ENCODE measurements around the gene CNTD1.

CNTD1 gene

DNA sequence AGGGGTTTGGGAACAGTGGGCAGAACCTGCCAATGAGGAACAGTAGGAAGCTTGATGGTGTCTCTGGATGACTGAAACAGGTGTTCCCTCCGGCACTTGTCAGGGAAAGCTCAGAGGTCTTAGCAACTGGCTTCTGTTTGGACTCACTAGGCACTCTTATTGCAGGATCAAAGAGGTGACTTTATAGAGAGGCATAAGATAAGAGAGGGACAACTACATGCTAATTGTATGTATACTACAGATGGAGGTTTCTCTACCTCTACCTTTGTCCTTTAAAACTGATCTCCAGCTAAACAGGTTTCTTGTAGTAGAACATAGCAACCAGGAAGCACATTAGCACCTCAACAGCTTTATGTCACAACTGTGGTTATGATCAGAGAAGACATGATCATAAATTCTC is 7.6 kb downstream of the CNTD1 start:
- DNase-seq: no peak
- no peak for TF ChIP-seq GATA1 (IDR thresholded peaks at IDR 0.05; ENCODE audit: low read depth, low read length)
- no peak for TF ChIP-seq POLR2A (IDR thresholded peaks at IDR 0.05; ENCODE audit: low read length)

- no peak for DNase-seq
- TF ChIP-seq POLR2A (IDR thresholded peaks at IDR 0.05; ENCODE audit: low read length) (no peak), GATA1 (IDR thresholded peaks at IDR 0.05; ENCODE audit: low read depth, low read length) (no peak)
Observed at GRCh38 chr17:42809250-42809649, 10.6 kb downstream of the CNTD1 start.

- DNase-seq: no peak
- TF ChIP-seq POLR2A (IDR thresholded peaks at IDR 0.05; ENCODE audit: low read length) (no peak), GATA1 (IDR thresholded peaks at IDR 0.05; ENCODE audit: low read depth, low read length) (no peak)
Observed at GRCh38 chr17:42814633-42815399, 16.2 kb downstream of the CNTD1 start.

DNA sequence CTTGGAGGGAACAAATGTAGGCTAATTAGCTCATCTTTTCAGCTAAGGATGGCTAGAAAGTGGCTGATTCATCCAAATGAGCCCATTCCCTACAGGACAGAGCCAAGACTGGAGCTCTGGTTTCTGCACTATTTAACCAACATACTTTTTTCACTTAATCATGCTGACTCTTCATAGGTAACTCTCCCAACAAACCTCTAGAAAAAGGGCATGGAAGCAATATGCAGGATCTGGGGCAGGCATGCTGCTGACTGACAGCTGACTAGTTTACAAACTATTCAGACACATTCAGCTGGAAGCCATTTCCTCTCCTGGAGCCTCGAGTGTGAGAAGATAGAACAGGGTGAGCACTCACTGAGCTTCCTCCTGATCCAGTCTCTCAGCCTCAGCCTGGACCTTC is 19.2 kb downstream of the CNTD1 start:
- DNase-seq: no peak
- TF ChIP-seq POLR2A (IDR thresholded peaks at IDR 0.05; ENCODE audit: low read length) (no peak), GATA1 (IDR thresholded peaks at IDR 0.05; ENCODE audit: low read depth, low read length) (no peak)

DNA sequence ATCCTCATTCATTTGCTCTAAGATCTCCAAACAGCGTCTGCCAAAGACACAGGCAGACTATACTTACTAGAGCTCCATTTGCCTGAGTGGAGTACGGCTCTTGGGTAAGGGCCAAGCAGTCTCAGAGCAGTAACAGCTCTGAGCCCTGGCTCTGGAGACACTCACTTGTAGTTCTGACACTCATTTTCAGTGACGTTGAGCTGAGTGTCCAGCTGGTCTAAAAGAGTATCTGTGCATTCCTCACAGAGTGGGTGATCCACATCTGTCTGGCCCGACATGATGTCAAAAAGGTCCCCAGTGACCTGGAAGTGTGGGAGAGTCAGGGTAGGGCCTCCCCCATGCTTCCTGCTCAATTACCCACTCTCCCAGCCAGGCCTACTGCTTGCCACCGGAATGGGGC is 19.7 kb downstream of the CNTD1 start:
- no peak for DNase-seq
- TF ChIP-seq POLR2A (IDR thresholded peaks at IDR 0.05; ENCODE audit: low read length) (no peak), GATA1 (IDR thresholded peaks at IDR 0.05; ENCODE audit: low read depth, low read length) (no peak)

DNA sequence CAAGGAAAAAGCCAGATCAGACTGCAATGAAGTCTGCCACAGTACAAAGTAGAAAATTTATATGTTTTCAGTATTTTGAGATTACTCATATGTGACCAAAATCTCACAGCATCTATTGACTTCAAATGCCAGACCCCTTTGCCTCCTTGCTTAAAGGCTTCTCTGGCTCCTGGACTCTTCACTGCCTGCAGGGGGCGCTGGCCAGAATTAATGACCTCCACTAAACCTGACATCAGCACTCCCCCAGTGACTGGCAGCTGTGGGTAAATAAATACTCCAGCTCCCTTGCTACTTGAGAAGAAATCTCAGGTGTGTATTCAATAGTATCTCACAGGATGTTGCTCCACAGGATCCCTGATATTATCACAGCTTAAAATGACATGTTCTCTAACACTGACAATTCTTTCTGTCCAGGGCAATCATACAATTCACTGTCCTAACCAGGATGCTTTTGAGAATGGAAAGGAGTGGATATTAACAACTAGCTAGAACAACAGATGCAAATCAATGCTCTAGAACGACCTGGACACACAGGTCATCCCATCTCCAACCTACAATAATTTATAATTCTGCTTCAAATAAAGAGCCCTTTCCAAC is 21.4 kb downstream of the CNTD1 start:
- peak; percentile 81 to 87 for DNase-seq
- no peak for TF ChIP-seq POLR2A (IDR thresholded peaks at IDR 0.05; ENCODE audit: low read length)
- no peak for TF ChIP-seq GATA1 (IDR thresholded peaks at IDR 0.05; ENCODE audit: low read depth, low read length)

- no peak for DNase-seq
- TF ChIP-seq POLR2A (IDR thresholded peaks at IDR 0.05; ENCODE audit: low read length) (no peak), GATA1 (IDR thresholded peaks at IDR 0.05; ENCODE audit: low read depth, low read length) (no peak)
Observed at GRCh38 chr17:42821176-42821575, 22.5 kb downstream of the CNTD1 start.

DNA sequence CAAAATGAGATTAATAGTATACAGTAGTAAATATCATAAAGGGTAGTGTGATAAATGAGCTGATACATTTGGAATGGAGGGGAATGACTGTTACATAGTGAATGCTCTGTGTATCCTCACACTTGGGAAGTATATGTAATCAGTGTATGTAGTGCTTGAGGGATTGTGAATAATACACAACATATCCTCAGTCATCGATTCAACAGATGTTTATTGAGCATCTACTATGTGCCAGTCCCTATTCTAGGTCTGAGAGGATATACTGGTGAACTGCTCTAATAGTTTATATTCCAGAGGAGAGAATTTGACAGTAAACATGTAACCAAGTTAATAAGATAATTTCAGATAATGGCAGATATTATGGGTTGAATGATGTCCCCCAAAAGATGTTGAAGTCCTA is 28.8 kb downstream of the CNTD1 start:
- no peak for DNase-seq
- TF ChIP-seq POLR2A (IDR thresholded peaks at IDR 0.05; ENCODE audit: low read length): no peak
- TF ChIP-seq GATA1 (IDR thresholded peaks at IDR 0.05; ENCODE audit: low read depth, low read length): no peak

- DNase-seq: no peak
- TF ChIP-seq GATA1 (IDR thresholded peaks at IDR 0.05; ENCODE audit: low read depth, low read length): no peak
- no peak for TF ChIP-seq POLR2A (IDR thresholded peaks at IDR 0.05; ENCODE audit: low read length)
Observed at GRCh38 chr17:42830971-42831370, 32.3 kb downstream of the CNTD1 start.

DNA sequence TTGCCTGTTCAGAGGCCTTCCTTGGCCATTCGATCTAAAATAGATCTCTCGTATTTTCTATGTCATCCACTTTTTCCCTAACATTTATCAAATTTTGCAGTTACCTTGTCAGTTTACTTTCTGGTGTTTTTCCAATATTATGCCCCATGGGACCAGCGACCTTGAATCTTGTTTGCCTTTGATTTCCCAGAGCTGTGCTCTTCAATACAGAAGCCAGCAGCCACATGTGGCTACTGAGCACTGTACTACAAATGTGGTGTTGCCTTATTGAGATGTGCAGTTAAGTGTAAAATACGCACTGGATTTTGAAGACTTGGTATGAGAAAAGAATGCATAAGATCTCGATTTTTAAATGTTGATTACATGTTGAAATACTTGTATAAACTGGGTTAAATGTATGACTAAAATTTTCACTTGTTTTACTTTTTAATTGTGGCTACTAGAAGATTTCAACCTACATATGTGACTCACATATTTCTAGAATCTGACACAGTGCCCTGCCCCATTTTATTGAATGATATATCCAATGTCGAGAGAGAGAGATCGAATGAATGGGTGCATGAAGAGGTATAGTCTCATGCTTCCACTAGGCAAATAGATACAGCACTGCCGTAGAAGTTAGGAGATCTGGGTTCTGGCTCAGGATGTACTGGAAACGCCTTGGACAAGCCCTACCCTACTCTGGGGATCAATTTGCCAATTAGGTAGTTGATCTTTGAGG is 33.7 kb downstream of the CNTD1 start:
- no peak for DNase-seq
- no peak for TF ChIP-seq GATA1 (IDR thresholded peaks at IDR 0.05; ENCODE audit: low read depth, low read length)

GRCh38 chr17:42832934-42833766 is 34.5 kb downstream of the CNTD1 start, which contains the start of gene PSME3:
TSS of gene PSME3 (plus strand) at chr17:42833397. CDS start at chr17:42833632, 235 bp downstream.
- TF ChIP-seq GATA1 (IDR thresholded peaks at IDR 0.05; ENCODE audit: low read depth, low read length) (no peak), POLR2A (IDR thresholded peaks at IDR 0.05; ENCODE audit: low read length) (peak; percentile 97)
- DNase-seq: peak; percentile 95 to 96

DNA sequence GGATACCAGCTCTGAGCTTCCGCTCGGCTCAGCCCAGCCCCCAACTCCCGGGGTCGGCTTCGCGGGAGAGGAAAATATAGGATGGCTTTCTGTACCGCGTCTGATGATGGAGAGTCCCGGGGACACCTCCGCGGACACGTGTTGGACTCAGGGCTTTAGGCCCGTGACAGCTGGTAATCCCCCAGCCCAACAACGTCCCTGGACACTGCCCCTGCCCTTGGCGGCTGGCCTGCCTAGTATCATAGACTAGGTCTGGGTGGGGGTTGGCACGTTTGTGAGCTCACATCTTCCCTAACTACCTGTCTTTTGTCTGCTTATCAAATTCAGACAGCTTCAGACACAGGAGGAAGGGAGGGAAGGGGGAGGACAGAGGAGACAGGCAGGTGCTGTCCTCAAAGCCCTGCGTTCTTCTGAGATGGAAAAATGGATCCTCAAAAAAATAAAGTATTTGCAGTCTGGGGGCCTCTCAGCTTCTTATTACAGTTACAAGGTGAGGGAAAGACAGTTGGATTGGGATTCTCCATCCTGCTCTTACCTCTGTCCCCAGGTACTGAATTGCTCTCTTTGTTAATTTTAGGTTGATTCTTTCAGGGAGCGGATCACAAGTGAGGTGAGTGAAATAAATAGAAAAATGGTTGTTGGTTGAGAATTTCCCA is 35.2 kb downstream of the CNTD1 start:
- peak in 1 of 2 experiments; percentile 51 for DNase-seq
- no peak for TF ChIP-seq POLR2A (IDR thresholded peaks at IDR 0.05; ENCODE audit: low read length)
- no peak for TF ChIP-seq GATA1 (IDR thresholded peaks at IDR 0.05; ENCODE audit: low read depth, low read length)

DNA sequence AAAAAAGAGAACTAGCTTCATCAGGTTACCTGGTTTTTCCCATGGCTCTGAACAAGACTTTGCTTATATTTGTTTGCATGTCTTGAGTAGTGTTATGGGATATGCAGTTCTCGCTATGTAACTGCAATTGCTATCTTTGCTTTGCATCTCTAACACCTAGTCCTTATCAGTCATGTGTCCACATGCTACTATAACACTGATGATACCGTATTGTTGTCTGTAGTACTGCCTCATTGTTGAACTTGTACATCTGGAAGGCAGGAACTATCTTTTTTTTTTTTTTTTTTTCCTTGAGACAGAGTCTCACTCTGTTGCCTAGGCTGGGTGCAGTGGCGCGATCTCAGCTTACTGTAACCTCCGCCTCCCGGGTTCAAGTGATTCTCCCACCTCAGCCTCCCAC is 37.1 kb downstream of the CNTD1 start:
- DNase-seq: peak; percentile 12 to 51
- TF ChIP-seq POLR2A (IDR thresholded peaks at IDR 0.05; ENCODE audit: low read length) (no peak), GATA1 (IDR thresholded peaks at IDR 0.05; ENCODE audit: low read depth, low read length) (no peak)

Data from erythroblast (primary cell).